ENCODE measurements around the gene CARMIL1.

Gene CARMIL1

DNA sequence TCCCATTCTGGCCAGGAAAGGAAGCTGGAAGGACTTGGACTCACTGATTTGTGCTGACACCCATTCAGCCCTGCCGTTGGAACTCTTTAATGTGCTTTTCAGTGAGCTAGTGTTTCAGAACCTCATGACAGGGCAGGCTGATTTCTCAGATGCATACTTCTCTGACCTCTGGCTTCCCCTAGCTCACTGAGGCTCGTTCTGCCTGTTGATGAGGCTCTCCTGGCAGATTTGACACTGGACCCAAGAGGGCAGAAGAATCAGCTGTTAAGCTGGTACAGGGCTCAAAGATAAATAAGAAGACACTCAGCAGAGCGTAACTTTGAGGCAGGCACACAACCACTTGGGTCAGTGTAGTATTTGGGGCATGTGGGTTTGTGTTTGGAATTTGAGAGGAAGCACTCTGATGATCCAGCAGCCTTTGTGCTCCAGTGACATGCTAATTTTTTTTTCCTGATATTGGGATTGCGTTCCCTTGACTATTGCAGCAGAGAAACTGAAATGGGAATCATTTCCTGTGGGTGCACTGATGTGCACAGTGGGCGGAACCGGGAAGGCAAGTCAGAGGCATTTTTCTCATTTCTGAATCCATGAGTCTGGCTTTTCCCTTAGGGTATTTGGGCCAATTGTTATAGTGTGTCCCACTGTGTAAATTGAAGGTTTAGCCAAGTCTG lies 80.2 kb downstream of the CARMIL1 start:
- TF ChIP-seq, protein P1, sequence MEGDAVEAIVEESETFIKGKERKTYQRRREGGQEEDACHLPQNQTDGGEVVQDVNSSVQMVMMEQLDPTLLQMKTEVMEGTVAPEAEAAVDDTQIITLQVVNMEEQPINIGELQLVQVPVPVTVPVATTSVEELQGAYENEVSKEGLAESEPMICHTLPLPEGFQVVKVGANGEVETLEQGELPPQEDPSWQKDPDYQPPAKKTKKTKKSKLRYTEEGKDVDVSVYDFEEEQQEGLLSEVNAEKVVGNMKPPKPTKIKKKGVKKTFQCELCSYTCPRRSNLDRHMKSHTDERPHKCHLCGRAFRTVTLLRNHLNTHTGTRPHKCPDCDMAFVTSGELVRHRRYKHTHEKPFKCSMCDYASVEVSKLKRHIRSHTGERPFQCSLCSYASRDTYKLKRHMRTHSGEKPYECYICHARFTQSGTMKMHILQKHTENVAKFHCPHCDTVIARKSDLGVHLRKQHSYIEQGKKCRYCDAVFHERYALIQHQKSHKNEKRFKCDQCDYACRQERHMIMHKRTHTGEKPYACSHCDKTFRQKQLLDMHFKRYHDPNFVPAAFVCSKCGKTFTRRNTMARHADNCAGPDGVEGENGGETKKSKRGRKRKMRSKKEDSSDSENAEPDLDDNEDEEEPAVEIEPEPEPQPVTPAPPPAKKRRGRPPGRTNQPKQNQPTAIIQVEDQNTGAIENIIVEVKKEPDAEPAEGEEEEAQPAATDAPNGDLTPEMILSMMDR (IDR thresholded peaks at IDR 0.05; ENCODE audit: low read length, missing control alignments), result no peak
- no peak overlapping the region for H3K4me3 ChIP-seq (replicated peaks; ENCODE audit: low read depth, low read length)
- DNase-seq (ENCODE audit: low read depth), result peak; percentile 81

DNA sequence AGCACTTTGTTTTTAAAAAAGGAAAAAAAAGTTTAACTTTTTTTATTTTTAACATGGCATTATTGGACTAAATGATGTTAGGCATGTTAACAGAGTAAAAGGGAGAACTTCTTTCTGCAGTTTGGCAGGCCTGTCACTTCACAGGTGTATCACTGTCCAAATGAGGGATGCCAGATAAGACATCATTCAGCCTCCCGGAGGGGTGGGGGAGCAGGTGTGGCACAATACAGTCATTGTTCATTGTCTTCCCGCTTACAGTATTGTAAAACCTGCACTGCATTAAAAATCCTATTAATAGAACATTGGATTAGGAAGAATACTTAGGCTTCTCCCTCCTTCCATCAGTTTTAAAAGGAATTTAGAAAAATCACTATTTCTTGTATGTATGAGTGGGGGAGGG lies 80.7 kb downstream of the CARMIL1 start:
- DNase-seq (ENCODE audit: low read depth), result no peak
- H3K4me3 ChIP-seq (replicated peaks; ENCODE audit: low read depth, low read length), result no peak overlapping the region
- TF ChIP-seq, protein P1 (IDR thresholded peaks at IDR 0.05; ENCODE audit: low read length, missing control alignments), result no peak

DNA sequence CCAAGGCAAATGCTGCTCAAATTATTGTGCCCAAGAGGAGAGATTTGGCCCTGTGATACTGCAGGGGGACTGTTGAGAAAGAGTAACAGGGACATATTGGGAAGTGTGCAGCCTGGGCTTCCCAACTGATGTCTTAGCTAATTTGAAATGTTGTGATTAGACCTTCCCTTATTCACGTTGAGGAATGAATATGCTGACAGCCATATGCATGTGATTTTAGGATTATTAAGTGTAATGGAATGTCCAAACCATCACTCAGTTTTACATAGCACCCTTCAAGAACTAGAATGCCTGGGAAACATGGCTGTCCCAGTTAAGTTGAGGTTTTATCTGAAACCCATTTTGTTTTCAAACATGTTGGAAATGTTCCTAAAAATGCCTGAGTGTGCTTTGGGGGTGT lies 81.4 kb downstream of the CARMIL1 start:
- DNase-seq (ENCODE audit: low read depth), result peak; percentile 66
- H3K4me3 ChIP-seq (replicated peaks; ENCODE audit: low read depth, low read length), result no peak overlapping the region

DNA sequence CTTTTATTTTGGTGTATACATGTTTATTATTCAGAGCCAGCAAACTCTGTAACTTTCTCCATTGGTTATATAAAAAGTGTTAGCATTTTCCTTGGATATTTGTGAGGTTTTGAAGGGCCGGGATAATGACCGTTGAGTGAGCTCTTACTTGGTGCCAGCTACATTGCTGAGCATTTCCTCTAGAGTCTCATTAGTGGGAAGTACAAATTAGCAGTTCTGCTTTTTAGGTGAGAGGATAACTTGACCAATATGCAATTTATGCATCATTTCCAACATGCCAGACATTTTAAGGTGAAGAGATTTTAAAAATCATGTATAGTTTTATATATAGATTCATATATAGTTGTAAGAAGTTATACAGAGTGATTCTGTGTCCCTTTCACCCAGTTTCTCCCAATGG lies 84.3 kb downstream of the CARMIL1 start:
- TF ChIP-seq, protein P1 (IDR thresholded peaks at IDR 0.05; ENCODE audit: low read length, missing control alignments), result no peak
- no peak overlapping the region for H3K4me3 ChIP-seq (replicated peaks; ENCODE audit: low read depth, low read length)
- no peak for DNase-seq (ENCODE audit: low read depth)

More for the DNA sequence above, 81.4 kb downstream of the CARMIL1 start:
- TF ChIP-seq, protein P1 (IDR thresholded peaks at IDR 0.05; ENCODE audit: low read length, missing control alignments), result no peak

DNA sequence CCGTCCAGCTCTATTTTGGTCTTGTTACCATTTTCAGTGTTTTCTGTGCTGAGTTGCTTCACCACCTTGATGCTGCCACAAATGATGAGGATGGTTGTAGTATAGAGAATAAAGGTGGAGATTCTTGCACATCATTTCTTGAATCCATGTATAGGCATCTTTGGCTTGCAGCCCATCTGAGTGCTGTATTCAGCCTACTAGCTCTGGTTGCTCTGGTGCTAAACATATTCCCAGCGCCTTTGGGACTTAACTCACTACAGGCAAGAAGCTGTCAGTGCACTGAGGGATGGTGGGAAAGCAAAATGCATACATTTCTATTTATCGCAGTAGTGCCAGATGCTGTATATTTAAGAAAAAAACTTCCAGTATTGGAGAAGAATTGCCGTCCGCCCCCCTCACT lies 86.0 kb downstream of the CARMIL1 start:
- no peak for DNase-seq (ENCODE audit: low read depth)
- no peak overlapping the region for H3K4me3 ChIP-seq (replicated peaks; ENCODE audit: low read depth, low read length)

DNA sequence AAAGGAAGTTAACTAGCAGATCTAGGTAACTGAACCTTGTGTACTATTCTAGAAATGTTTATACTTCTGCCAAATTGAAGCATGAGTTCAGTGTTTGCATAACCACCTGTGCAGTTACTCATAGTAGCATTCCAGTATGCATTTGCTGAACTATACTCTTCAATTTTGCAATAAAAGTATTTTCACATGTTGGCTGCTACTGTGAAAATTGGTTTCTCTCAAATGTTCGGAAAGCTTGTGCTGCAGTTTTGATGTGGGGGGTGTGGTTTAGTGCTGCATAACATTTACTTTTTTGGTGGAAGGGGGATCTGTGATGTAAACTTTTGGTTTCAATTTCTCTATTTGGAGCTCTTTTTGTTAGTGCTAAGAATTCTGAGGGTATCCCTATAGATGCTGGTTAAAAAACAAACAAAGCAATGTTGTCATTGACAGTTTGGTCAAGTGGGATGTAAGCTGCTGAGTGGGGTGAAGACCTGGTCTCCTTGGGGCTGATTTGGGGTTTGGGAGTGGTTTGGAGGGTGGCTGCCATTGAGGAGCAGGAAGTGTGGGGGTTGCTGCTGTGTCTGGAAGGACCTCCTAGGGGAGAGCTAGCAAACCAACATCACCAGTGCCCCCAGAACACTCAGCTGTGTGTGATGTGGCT lies 87.8 kb downstream of the CARMIL1 start:
- H3K4me3 ChIP-seq (replicated peaks; ENCODE audit: low read depth, low read length), result no peak overlapping the region
- peak; percentile 14 for DNase-seq (ENCODE audit: low read depth)
- TF ChIP-seq, protein P1 (IDR thresholded peaks at IDR 0.05; ENCODE audit: low read length, missing control alignments), result no peak

More for the DNA sequence above, 86.0 kb downstream of the CARMIL1 start:
- TF ChIP-seq, protein P1 (IDR thresholded peaks at IDR 0.05; ENCODE audit: low read length, missing control alignments), result no peak

All from fibroblast of pulmonary artery (primary cell).